ENCODE results near the gene MOSPD3.
A peak's percentile ranks its signal among the peaks of the same experiment; 100 is the strongest.

The MOSPD3 gene

GRCh38 chr7:100574362-100575205 is 37.8 kb upstream of the MOSPD3 start:
- no peak overlapping the region for H3K27ac ChIP-seq
- no peak for DNase-seq (ENCODE audit: low read depth, low spot score)

- H3K27ac ChIP-seq, result no peak overlapping the region
- DNase-seq (ENCODE audit: low read depth, low spot score), result no peak
Observed at GRCh38 chr7:100575206-100575631, 37.1 kb upstream of the MOSPD3 start.

GRCh38 chr7:100575746-100576383 is 36.5 kb upstream of the MOSPD3 start:
- H3K27ac ChIP-seq, result no peak overlapping the region
- no peak for DNase-seq (ENCODE audit: low read depth, low spot score)

- no peak for DNase-seq (ENCODE audit: low read depth, low spot score)
- no peak overlapping the region for H3K27ac ChIP-seq
Observed at GRCh38 chr7:100576384-100576993, 35.9 kb upstream of the MOSPD3 start.

GRCh38 chr7:100577103-100577502 is 35.2 kb upstream of the MOSPD3 start:
- no peak for DNase-seq (ENCODE audit: low read depth, low spot score)
- H3K27ac ChIP-seq, result no peak overlapping the region

GRCh38 chr7:100577507-100577906 is 34.8 kb upstream of the MOSPD3 start:
- DNase-seq (ENCODE audit: low read depth, low spot score), result no peak
- no peak overlapping the region for H3K27ac ChIP-seq

GRCh38 chr7:100578246-100579183 is 33.8 kb upstream of the MOSPD3 start:
- H3K27ac ChIP-seq, result no peak overlapping the region

GRCh38 chr7:100580466-100581283 is 31.7 kb upstream of the MOSPD3 start:
- H3K27ac ChIP-seq, result no peak overlapping the region
- DNase-seq (ENCODE audit: low read depth, low spot score), result no peak

More at GRCh38 chr7:100578246-100579183, 33.8 kb upstream of the MOSPD3 start:
- DNase-seq (ENCODE audit: low read depth, low spot score), result no peak

GRCh38 chr7:100582041-100582579 is 30.2 kb upstream of the MOSPD3 start:
- DNase-seq (ENCODE audit: low read depth, low spot score), result no peak
- H3K27ac ChIP-seq, result peak overlapping the region; percentile 96

- peak overlapping the region; percentile 96 for H3K27ac ChIP-seq
- no peak for DNase-seq (ENCODE audit: low read depth, low spot score)
Observed at GRCh38 chr7:100582650-100583049, 29.7 kb upstream of the MOSPD3 start.

- H3K27ac ChIP-seq, result peak overlapping the region; percentile 96
- DNase-seq (ENCODE audit: low read depth, low spot score), result no peak
Observed at GRCh38 chr7:100583132-100584053, 28.9 kb upstream of the MOSPD3 start.

GRCh38 chr7:100584054-100584682 is 28.2 kb upstream of the MOSPD3 start:
- peak overlapping the region; percentile 96 for H3K27ac ChIP-seq
- no peak for DNase-seq (ENCODE audit: low read depth, low spot score)

GRCh38 chr7:100584683-100585510 is 27.4 kb upstream of the MOSPD3 start:
- H3K27ac ChIP-seq, result peak overlapping the region; percentile 96
- peak; percentile 10 for DNase-seq (ENCODE audit: low read depth, low spot score)

- peak within 1 kb of the TSS; percentile 96 for H3K27ac ChIP-seq
- peak; percentile 12 for DNase-seq (ENCODE audit: low read depth, low spot score)
Observed at GRCh38 chr7:100585511-100586265, 26.7 kb upstream of the MOSPD3 start, which contains the start of gene LRCH4. LRCH4 (minus strand) TSS chr7:100586129; CDS start chr7:100586100, 29 bp downstream.

GRCh38 chr7:100586266-100587025 is 25.9 kb upstream of the MOSPD3 start, which contains the start of gene FBXO24:
FBXO24 (plus strand) TSS chr7:100586328; CDS start chr7:100586626, 298 bp downstream.
- H3K27ac ChIP-seq, result peak within 1 kb of the TSS; percentile 96
- DNase-seq (ENCODE audit: low read depth, low spot score), result peak; percentile 99

All from epithelial cell of prostate (primary cell).